IMR-90 (cell line): ENCODE measurements around the gene ZNF573. TPM values are rescaled to one million over a fixed set of nuclear protein-coding genes. Genes with fewer than 3 reads are reported as not detected.

Source experiments
- ATAC-seq: fragments of 200-7000 bp; cut with Tn5 transposase; 2 replicates; pipeline ENCODE4 v1.9.1; 2020; ENCODE audit warnings: low read depth, mild to moderate bottlenecking, moderate library complexity
- BruUV-seq: library from RNA; stranded (reverse); fragments of 400-500 nt; replicated peaks from 2 replicates; lab custom pipeline; 2021; lab: Mats Ljungman, UMichigan
- CTCF ChIA-PET: fragments of 300-600 bp; formaldehyde crosslinking; extraction: SDS; loops from one replicate; lab custom pipeline; 2021; ENCODE audit warnings: antibody characterized with exemption; lab: Yijun Ruan, JAX
- POLR2A ChIA-PET: fragments of 300-600 bp; sonication (Branson Sonifier 250); formaldehyde crosslinking; loops from one replicate; lab custom pipeline; 2022; ENCODE audit warnings: antibody characterized with exemption; ENCODE audit not compliant: unreplicated experiment; lab: Charles Lee
- DNase-seq: peaks from one replicate; pipeline ENCODE4 v3.0.0; 2013
- H2AFZ ChIP-seq: replicated peaks from 2 replicates; pipeline ENCODE3; 2013; ENCODE audit warnings: low read length, mild to moderate bottlenecking; ENCODE audit not compliant: poor library complexity
- H2AK5ac ChIP-seq: 2 replicates; pipeline ENCODE4 v1.6.1; 2013; ENCODE audit warnings: low read depth, low read length, inconsistent platforms
- H2AK9ac ChIP-seq: replicated peaks from 2 replicates; pipeline ENCODE3; 2013; ENCODE audit warnings: mild to moderate bottlenecking, low read depth, low read length, moderate library complexity; ENCODE audit not compliant: poor library complexity
- H2BK120ac ChIP-seq: 2 replicates; pipeline ENCODE4 v1.6.1; 2013; ENCODE audit warnings: low read depth, low read length, inconsistent platforms
- H2BK15ac ChIP-seq: 3 replicates; pipeline ENCODE4 v1.6.1; 2013; ENCODE audit warnings: low read depth, low read length, inconsistent platforms
- H2BK20ac ChIP-seq: 2 replicates; pipeline ENCODE4 v1.6.1; 2013; ENCODE audit warnings: low read depth, mild to moderate bottlenecking, inconsistent platforms, low read length, moderate library complexity
- H2BK5ac ChIP-seq: 2 replicates; pipeline ENCODE4 v1.6.1; 2013; ENCODE audit warnings: mild to moderate bottlenecking, low read depth, low read length, inconsistent platforms; ENCODE audit not compliant: poor library complexity, severe bottlenecking
- H3K14ac ChIP-seq: replicated peaks from 2 replicates; pipeline ENCODE4 v1.6.1; 2013; ENCODE audit warnings: low read depth, low read length, inconsistent platforms
- H3K18ac ChIP-seq: 2 replicates; pipeline ENCODE4 v1.6.1; 2013; ENCODE audit warnings: low read depth, low read length, control low read depth
- H3K23ac ChIP-seq: 2 replicates; pipeline ENCODE4 v1.6.1; 2013; ENCODE audit warnings: low read depth, low read length, inconsistent platforms
- H3K27ac ChIP-seq: 2 replicates; pipeline ENCODE4 v1.5.1; 2013; ENCODE audit warnings: mild to moderate bottlenecking, control low read depth, low read length; ENCODE audit not compliant: insufficient read depth
- H3K27me3 ChIP-seq: 2 replicates; pipeline ENCODE4 v1.6.1; 2013; ENCODE audit warnings: low read length; ENCODE audit not compliant: control insufficient read depth, insufficient read depth
- H3K36me3 ChIP-seq: 2 replicates; pipeline ENCODE4 v1.6.1; 2013; ENCODE audit warnings: low read length, mixed read lengths; ENCODE audit not compliant: control insufficient read depth, insufficient read depth
- H3K4ac ChIP-seq: 2 replicates; pipeline ENCODE4 v1.6.1; 2013; ENCODE audit warnings: low read depth, low read length, inconsistent platforms
- H3K4me1 ChIP-seq: 2 replicates; pipeline ENCODE4 v1.6.1; 2013; ENCODE audit warnings: low read length, mixed read lengths; ENCODE audit not compliant: control insufficient read depth, insufficient read depth
- H3K4me2 ChIP-seq: 2 replicates; pipeline ENCODE4 v1.6.1; 2013; ENCODE audit warnings: low read depth, mild to moderate bottlenecking, control low read depth, low read length, moderate library complexity
- H3K4me3 ChIP-seq: 2 replicates; pipeline ENCODE4 v1.5.1; 2013; ENCODE audit warnings: low read depth, mild to moderate bottlenecking, control low read depth, low read length, moderate library complexity; ENCODE audit not compliant: insufficient read depth
- H3K56ac ChIP-seq: 2 replicates; pipeline ENCODE4 v1.6.1; 2013; ENCODE audit warnings: low read length, inconsistent platforms; ENCODE audit not compliant: insufficient read depth; ENCODE audit errors: extremely low read depth
- H3K79me1 ChIP-seq, 2 experiments: 2 replicates each; pipeline ENCODE4 v1.6.1; 2013; ENCODE audit warnings: low read length in 2 of 2, inconsistent platforms in 1 of 2, low read depth in 1 of 2
- H3K9ac ChIP-seq: 2 replicates; pipeline ENCODE4 v1.6.1; 2013; ENCODE audit warnings: low read depth, low read length, control low read depth
- H3K9me1 ChIP-seq: 2 replicates; pipeline ENCODE4 v1.6.1; 2013; ENCODE audit warnings: low read length, inconsistent platforms; ENCODE audit not compliant: insufficient read depth
- H3K9me3 ChIP-seq: 2 replicates; pipeline ENCODE4 v1.6.1; 2013; ENCODE audit warnings: low read length; ENCODE audit not compliant: control insufficient read depth, insufficient read depth
- H4K20me1 ChIP-seq: 2 replicates; pipeline ENCODE4 v1.6.1; 2013; ENCODE audit warnings: low read length, inconsistent platforms; ENCODE audit not compliant: insufficient read depth
- H4K5ac ChIP-seq: 2 replicates; pipeline ENCODE4 v1.6.1; 2013; ENCODE audit warnings: mild to moderate bottlenecking, low read depth, low read length, control low read depth
- H4K8ac ChIP-seq, 2 experiments: 2 replicates each; pipeline ENCODE4 v1.6.1; 2013; ENCODE audit warnings: low read depth in 2 of 2, low read length in 2 of 2, control low read depth in 1 of 2, inconsistent platforms in 1 of 2
- H4K91ac ChIP-seq: 2 replicates; pipeline ENCODE4 v1.6.1; 2013; ENCODE audit warnings: low read depth, low read length, inconsistent platforms; ENCODE audit not compliant: insufficient read depth
- MAZ ChIP-seq: IDR thresholded peaks from 2 replicates; pipeline ENCODE4 v1.6.1; 2012; ENCODE audit warnings: low read depth, mild to moderate bottlenecking, low read length, improper control_type of control experiment, moderate library complexity, borderline replicate concordance
- RCOR1 ChIP-seq: IDR thresholded peaks from 2 replicates; pipeline ENCODE4 v1.6.1; 2012; ENCODE audit warnings: mild to moderate bottlenecking, low read length, improper control_type of control experiment; ENCODE audit not compliant: insufficient replicate concordance
- WGBS, 2 experiments: methylation state at CpG; one replicate each; pipeline versions ENCODE4 v1.1.5 to v1.1.7; 2013; ENCODE audit warnings: missing lambda C conversion rate in 2 of 2; ENCODE audit not compliant: insufficient read length in 1 of 2; ENCODE audit errors: extremely low coverage in 2 of 2; 5-methylcytosine and 5-hydroxymethylcytosine counted together
- dilution Hi-C: fragments of 300-500 bp; cut with HindIII; formaldehyde crosslinking; loops from one replicate; pipeline ENCODE4 v1.14.3; 2018; ENCODE audit warnings: low sequenced_read_pairs; ENCODE audit not compliant: unreplicated experiment
- in situ Hi-C: fragments of 300-500 bp; cut with MboI; formaldehyde crosslinking; loops from 3 replicates; pipeline ENCODE4 v1.14.3; 2019; ENCODE audit warnings: low sequenced_read_pairs, inconsistent platforms, mixed read lengths
- intact Hi-C: fragments of 100-400 bp; cut with micrococcal nuclease; formaldehyde crosslinking; loops from 2 replicates; pipeline ENCODE4 v1.10.0; 2022
- polyA plus RNA-seq, 3 experiments: library from polyadenylated mRNA; depleted of rRNA; stranded (reverse); fragments of >200 nt; gene quantifications; 2 replicates each; pipeline ENCODE4 v1.2.3, GENCODE V29; 2012; ENCODE audit warnings: low replicate concordance in 1 of 3
- total RNA-seq: library from RNA; depleted of rRNA; stranded (reverse); fragments of >200 nt; gene quantifications from 2 replicates; pipeline ENCODE4 v1.2.3, GENCODE V29; 2012

Gene ZNF573
- total and polyA plus RNA-seq, 2 of the 4 experiments (the other 2 are of a cell fraction), result 0.80 to 3.2 TPM

- BruUV-seq, result no TSS peak
- Histone ChIP-seq H3K23ac (no peak overlapping the region), H3K9me3 (peaks cover 10% of the 10 kb centered on the region), H2AK5ac (no peak overlapping the region), H3K56ac (no peak overlapping the region), H4K8ac (no peak overlapping the region), H3K9ac (no peak overlapping the region), H3K14ac (no peak overlapping the region), H3K4me3 (no peak overlapping the region), H3K9me1 (no peaks in the 10 kb centered on the region), H3K27ac (no peak overlapping the region), H2AFZ (no peak overlapping the region), H2BK120ac (no peak overlapping the region), H3K79me1 (no peaks in the 10 kb centered on the region), H3K4ac (no peak overlapping the region), H4K20me1 (no peaks in the 10 kb centered on the region), H3K27me3 (no peaks in the 10 kb centered on the region), H2BK15ac (no peak overlapping the region), H4K5ac (no peak overlapping the region), H3K4me1 (0 out of 2 replicates have a peak, but pooled peaks cover 1% of the 10 kb centered on the region), H2BK20ac (no peak overlapping the region), H3K36me3 (no peaks in the 10 kb centered on the region), H3K18ac (no peak overlapping the region), H2AK9ac (no peak overlapping the region), H3K4me2 (no peak overlapping the region), H2BK5ac (no peak overlapping the region), H4K91ac (no peak overlapping the region)
- in situ Hi-C loops, result no loop called here
- DNase-seq, result no peak
- dilution Hi-C loops, result no loop called here
- no peak for ATAC-seq
- POLR2A ChIA-PET, result no interaction called here
- CTCF ChIA-PET, result no interaction called here
- WGBS, 2 experiments, result no CpG with 5 or more reads among the region's 2 CpGs
- intact Hi-C loops, result no loop called here
- TF ChIP-seq RCOR1, result no peak
- no peak for TF ChIP-seq MAZ
Observed at GRCh38 chr19:37813340-37813739, 34.0 kb upstream of the ZNF573 start.
